OCI-LY7 (cell line): ENCODE measurements around the gene MBTD1. TPM values are rescaled to one million over a fixed set of nuclear protein-coding genes. Genes with fewer than 3 reads are reported as not detected.

Experiments used
- BruUV-seq: library from RNA; stranded (reverse); fragments of 400-500 nt; replicated peaks from 2 replicates; lab custom pipeline; 2021; lab: Mats Ljungman, UMichigan
- CTCF ChIA-PET: fragments of 300-600 bp; sonication (Branson Sonifier 250); formaldehyde crosslinking; loops from one replicate; lab custom pipeline; 2022; ENCODE audit warnings: antibody characterized with exemption; ENCODE audit not compliant: unreplicated experiment; lab: Charles Lee
- POLR2A ChIA-PET: fragments of 300-600 bp; sonication (Branson Sonifier 250); formaldehyde crosslinking; loops from one replicate; lab custom pipeline; 2022; ENCODE audit warnings: antibody characterized with exemption; lab: Charles Lee
- DNase-seq: peaks from one replicate; pipeline ENCODE4 v3.0.0-alpha.2; 2015; ENCODE audit warnings: low spot score
- H2AFZ ChIP-seq: fragments of 200-600 bp; sonication (generic), shearing (Covaris generic); 2 replicates; pipeline ENCODE4 v1.6.1; 2014; ENCODE audit warnings: mild to moderate bottlenecking, antibody characterized with exemption, low read length, moderate library complexity
- H3K27ac ChIP-seq: fragments of 200-600 bp; sonication (generic); 2 replicates; pipeline ENCODE4 v1.5.1; 2014; ENCODE audit warnings: mixed run types, low read depth, mild to moderate bottlenecking, moderate library complexity, low read length, inconsistent platforms; ENCODE audit not compliant: poor library complexity, severe bottlenecking
- H3K36me3 ChIP-seq: fragments of 200-600 bp; sonication (generic); 2 replicates; pipeline ENCODE4 v1.6.1; 2014; ENCODE audit warnings: mild to moderate bottlenecking, antibody characterized with exemption, low read length, moderate library complexity, mixed read lengths; ENCODE audit not compliant: insufficient read depth
- H3K4me1 ChIP-seq: fragments of 200-600 bp; sonication (generic); 2 replicates; pipeline ENCODE4 v1.5.1; 2014; ENCODE audit warnings: mild to moderate bottlenecking, low read length; ENCODE audit not compliant: insufficient read depth, poor library complexity, severe bottlenecking
- H3K4me2 ChIP-seq: fragments of 200-600 bp; sonication (generic); 2 replicates; pipeline ENCODE4 v1.6.1; 2014; ENCODE audit warnings: mild to moderate bottlenecking, low read length
- H3K4me3 ChIP-seq: fragments of 200-600 bp; sonication (generic); 2 replicates; pipeline ENCODE4 v1.5.1; 2014; ENCODE audit warnings: mild to moderate bottlenecking, low read depth, low read length; ENCODE audit not compliant: poor library complexity, severe bottlenecking
- H3K79me2 ChIP-seq: fragments of 200-600 bp; sonication (generic); 2 replicates; pipeline ENCODE4 v1.6.1; 2016; ENCODE audit warnings: low read depth, mild to moderate bottlenecking, low read length, moderate library complexity, mixed read lengths; ENCODE audit not compliant: insufficient read depth
- H3K9me2 ChIP-seq: fragments of 200-600 bp; sonication (generic); 2 replicates; pipeline ENCODE4 v1.6.1; 2016; ENCODE audit warnings: mild to moderate bottlenecking, low read length, mixed read lengths; ENCODE audit not compliant: insufficient read depth
- H3K9me3 ChIP-seq: fragments of 200-600 bp; sonication (generic); 2 replicates; pipeline ENCODE4 v1.6.1; 2014; ENCODE audit warnings: mild to moderate bottlenecking, mixed run types, low read length, mixed read lengths
- H4K20me1 ChIP-seq: fragments of 200-600 bp; sonication (generic); 2 replicates; pipeline ENCODE4 v1.6.1; 2014; ENCODE audit warnings: mild to moderate bottlenecking, antibody characterized with exemption, low read length, moderate library complexity, mixed read lengths; ENCODE audit not compliant: insufficient read depth
- CTCF ChIP-seq: fragments of 200-600 bp; sonication (generic); conservative IDR thresholded peaks from 2 replicates; pipeline ENCODE4 v1.5.1; 2014; ENCODE audit warnings: mild to moderate bottlenecking, antibody characterized with exemption, low read length, moderate library complexity, mixed read lengths
- EZH2phosphoT487 ChIP-seq: fragments of 200-600 bp; sonication (generic); IDR thresholded peaks from 2 replicates; pipeline ENCODE4 v1.6.1; 2018; ENCODE audit warnings: low read depth, borderline replicate concordance, mild to moderate bottlenecking, mixed run types, antibody characterized with exemption, low read length, moderate library complexity, mixed read lengths
- intact Hi-C: fragments of 100-400 bp; cut with micrococcal nuclease; formaldehyde crosslinking; loops from one replicate; pipeline ENCODE4 v1.10.0; 2022; ENCODE audit not compliant: unreplicated experiment
- total RNA-seq, 2 experiments: library from RNA; depleted of rRNA in 1 of 2; stranded (reverse); fragments of >200 nt in 1 of 2; shearing (Covaris generic) in 1 of 2; gene quantifications; 2 replicates each; pipeline ENCODE4 v1.2.3, GENCODE V29; 2014 to 2022

Gene MBTD1
- total RNA-seq, 2 experiments from 2014 or later, result 17.3 to 39.1 TPM

DNA sequence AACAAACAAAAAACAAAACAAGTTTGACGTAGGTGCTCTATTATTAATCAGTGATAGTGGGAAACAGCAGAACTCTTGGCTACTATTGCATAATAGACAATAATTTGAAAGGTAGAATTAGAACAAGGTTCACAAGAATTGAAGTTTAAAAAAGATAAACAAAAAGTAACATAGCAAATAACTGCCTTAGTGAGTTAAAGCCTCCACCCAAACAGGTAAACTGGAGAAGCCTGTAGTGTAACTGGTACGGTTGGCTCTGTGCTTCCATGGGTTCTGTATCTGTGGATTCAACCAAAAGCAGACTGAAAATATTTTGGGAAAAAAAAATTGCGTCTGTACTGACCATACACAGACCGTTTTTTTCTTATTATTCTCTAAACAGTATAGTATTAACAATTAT lies 38.5 kb downstream of the MBTD1 start:
- ChIA-PET POLR2A (interaction anchor here (1.0 kb wide), 1 partner anchor 36 kb away, joined by 3 read pairs; no protein-coding TSS in a partner anchor), CTCF (no interaction called here)
- H2AFZ ChIP-seq, result no peak overlapping the region
- no peak overlapping the region for H3K4me2 ChIP-seq
- intact Hi-C loops, result no loop called here
- H3K4me1 ChIP-seq, result peaks cover 29% of the 10 kb centered on the region
- H3K4me3 ChIP-seq, result no peak overlapping the region
- BruUV-seq, result TSS peak; percentile 24
- TF ChIP-seq EZH2phosphoT487 (no peak), CTCF (no peak)
- H3K36me3 ChIP-seq, result peaks cover 79% of the 10 kb centered on the region
- peaks cover 23% of the 10 kb centered on the region; the same call in 1 of the 2 replicates for H3K79me2 ChIP-seq
- no peaks in the 10 kb centered on the region for H3K9me2 ChIP-seq
- H3K9me3 ChIP-seq, result no peaks in the 10 kb centered on the region
- no peak overlapping the region for H3K27ac ChIP-seq
- peaks cover 6% of the 10 kb centered on the region; the same call in 1 of the 2 replicates for H4K20me1 ChIP-seq
- no peak for DNase-seq

GRCh38 chr17:51217946-51218345 lies 41.9 kb downstream of the MBTD1 start:
- no peak for TF ChIP-seq CTCF

DNA sequence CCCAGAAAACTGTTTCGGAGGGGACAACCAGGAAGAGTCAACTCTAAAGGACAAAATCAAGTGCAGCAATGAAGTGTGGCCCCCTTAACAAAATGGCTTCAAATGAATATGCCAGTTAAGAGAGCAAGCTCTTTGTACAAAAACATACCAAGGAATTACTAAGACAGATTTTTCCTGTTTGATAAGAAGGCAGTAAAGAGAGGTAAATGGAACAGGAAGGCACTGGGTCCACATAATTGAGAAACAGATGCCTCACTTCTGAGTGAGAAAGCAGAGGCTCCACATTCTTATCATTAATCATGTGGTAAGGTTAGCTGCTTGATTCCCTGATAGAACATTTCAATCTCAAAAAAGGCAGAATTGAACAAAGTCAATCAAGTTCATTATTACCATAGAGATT lies 44.9 kb downstream of the MBTD1 start:
- Histone ChIP-seq H3K9me3 (no peaks in the 10 kb centered on the region), H4K20me1 (no peaks in the 10 kb centered on the region), H3K4me2 (no peak overlapping the region), H3K9me2 (no peaks in the 10 kb centered on the region), H3K4me3 (no peak overlapping the region), H2AFZ (no peak overlapping the region), H3K36me3 (peaks cover 92% of the 10 kb centered on the region), H3K79me2 (no peaks in the 10 kb centered on the region), H3K27ac (no peak overlapping the region), H3K4me1 (no peaks in the 10 kb centered on the region)
- no TSS peak for BruUV-seq
- ChIA-PET POLR2A (interaction anchor here (0.7 to 1.9 kb wide), 2 partner anchors 10 to 15 kb away, joined by 3 to 7 read pairs; no protein-coding TSS in a partner anchor), CTCF (no interaction called here)
- intact Hi-C loops, result loop anchor here (5.0 kb wide), 1 partner anchor 38 kb away; no protein-coding TSS in a partner anchor
- DNase-seq, result no peak
- TF ChIP-seq CTCF, result no peak
- TF ChIP-seq EZH2phosphoT487, result no peak

More at GRCh38 chr17:51217946-51218345, 41.9 kb downstream of the MBTD1 start:
- ChIA-PET POLR2A (no interaction called here), CTCF (no interaction called here)
- no peak overlapping the region for H3K4me3 ChIP-seq
- BruUV-seq, result no TSS peak
- no peaks in the 10 kb centered on the region for H3K9me2 ChIP-seq
- H3K9me3 ChIP-seq, result no peaks in the 10 kb centered on the region
- DNase-seq, result no peak
- no peaks in the 10 kb centered on the region for H3K79me2 ChIP-seq
- H3K27ac ChIP-seq, result no peak overlapping the region
- H3K4me1 ChIP-seq, result no peaks in the 10 kb centered on the region
- peaks cover 94% of the 10 kb centered on the region for H3K36me3 ChIP-seq
- H3K4me2 ChIP-seq, result no peak overlapping the region
- no peaks in the 10 kb centered on the region for H4K20me1 ChIP-seq
- no peak overlapping the region for H2AFZ ChIP-seq
- intact Hi-C loops, result loop anchor here (5.0 kb wide), 1 partner anchor 41 kb away; no protein-coding TSS in a partner anchor
